Right hindlimb (tissue), 1 donor: ENCODE data around the gene ALKBH2.

Source experiments
- DNase-seq: peaks from one replicate; pipeline ENCODE4 v3.0.0-alpha.2; 2018

The ALKBH2 gene

DNA sequence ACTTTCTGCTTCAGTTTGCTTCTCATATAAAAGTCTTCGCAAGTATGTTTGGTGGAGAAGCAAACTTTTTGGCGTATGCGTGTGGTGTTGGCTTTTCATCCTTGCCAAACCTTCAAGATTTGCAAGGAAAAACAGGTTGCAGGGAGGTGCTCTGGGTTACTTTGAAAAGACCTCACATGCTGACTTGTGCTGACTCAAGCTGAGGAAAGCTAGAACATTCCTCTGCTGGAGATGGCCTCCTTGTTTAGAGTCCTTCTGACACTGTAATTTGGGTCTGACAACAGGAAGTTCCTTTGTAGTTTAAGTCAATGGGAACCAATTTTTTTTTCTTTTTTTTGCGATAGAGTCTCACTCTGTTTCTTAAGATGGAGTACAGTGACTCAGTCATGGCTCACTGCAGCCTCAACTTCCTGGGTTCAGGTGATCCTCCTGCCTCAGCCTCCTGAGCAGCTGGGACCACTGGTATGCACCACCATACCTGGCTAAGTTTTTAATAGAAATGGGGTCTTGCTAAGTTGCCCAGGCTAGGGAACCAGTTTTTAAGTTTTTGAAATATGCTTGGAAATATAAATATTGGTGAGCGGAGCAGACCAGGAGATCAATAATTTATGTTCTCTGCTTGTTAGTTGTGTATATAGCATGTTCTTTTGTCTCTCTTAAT lies 20.5 kb upstream of the ALKBH2 start:
- no peak for DNase-seq

DNA sequence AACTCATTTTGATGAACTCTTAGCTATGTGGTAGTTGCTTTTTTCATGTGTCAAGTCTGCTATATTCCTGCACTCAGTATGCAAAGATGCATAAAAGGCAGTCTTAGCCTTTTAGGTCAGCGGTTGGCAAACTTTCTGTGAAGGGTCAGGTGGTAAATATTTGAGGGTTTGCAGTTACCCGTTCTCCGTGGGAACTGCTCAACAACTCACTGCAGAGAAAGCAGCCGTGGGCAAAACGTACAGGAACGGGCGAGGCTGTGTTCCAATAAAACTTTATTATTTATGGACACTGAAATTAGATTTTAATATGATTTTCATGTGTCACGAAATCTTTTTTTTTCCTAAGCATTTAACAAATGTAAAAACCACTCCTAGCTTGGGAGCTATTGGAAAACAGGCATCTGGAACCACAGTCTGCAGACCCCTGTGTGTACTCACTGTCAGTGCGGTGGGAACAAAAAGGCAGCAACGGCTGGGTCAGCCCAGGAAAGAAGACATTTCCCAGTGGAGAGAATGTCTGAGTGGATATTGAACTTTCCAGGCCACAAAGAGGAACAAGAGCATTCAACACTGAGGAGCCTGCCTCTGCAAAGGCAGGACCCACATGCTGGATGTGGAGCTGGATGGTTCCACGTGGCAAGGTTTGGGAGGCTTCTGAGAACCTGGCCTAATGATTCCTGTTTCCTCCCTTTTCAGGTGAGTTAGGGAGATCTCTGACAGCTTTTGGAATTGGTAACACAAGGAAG lies 19.6 kb upstream of the ALKBH2 start:
- DNase-seq, result no peak

DNA sequence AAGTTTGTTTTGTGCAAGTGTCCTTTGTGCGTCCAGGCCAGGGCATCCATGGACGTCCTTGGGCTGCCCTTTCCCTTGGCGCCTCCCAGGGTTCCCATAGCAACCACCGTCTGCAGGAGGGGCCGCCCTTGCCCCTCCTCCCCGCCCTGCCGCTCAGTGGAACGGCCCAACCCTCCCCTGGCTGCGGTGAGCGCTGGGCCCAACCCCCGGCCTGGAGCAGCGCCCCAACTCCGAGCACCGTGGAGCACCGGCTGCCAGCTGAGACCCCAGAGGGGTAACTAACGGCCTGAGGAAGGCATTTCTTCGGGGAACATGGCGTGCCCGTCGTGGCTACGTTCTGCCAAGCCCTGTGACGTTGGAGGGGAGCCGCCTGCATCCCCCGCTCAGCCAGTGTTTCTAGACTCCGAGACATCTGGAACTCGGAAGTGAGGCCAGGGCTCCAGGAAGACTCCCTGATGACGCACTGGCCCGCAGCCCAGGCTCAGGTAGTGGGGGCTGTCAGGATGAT lies 17.8 kb upstream of the ALKBH2 start:
- DNase-seq, result peak; percentile 93

DNA sequence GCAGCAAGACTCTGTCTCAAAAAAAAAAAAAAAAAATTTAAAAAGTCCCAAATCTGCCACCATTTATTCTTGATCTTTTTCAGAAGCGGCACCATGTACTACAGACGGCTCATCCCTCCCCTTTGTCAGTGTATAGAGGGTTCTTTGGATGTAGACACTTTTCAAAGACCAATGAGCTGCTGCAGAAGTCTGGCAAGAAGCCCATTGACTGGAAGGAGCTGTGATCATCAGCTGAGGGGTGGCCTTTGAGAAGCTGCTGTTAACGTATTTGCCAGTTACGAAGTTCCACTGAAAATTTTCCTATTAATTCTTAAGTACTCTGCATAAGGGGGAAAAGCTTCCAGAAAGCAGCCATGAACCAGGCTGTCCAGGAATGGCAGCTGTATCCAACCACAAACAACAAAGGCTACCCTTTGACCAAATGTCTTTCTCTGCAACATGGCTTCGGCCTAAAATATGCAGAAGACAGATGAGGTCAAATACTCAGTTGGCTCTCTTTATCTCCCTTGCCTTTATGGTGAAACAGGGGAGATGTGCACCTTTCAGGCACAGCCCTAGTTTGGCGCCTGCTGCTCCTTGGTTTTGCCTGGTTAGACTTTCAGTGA lies 16.6 kb upstream of the ALKBH2 start:
- no peak for DNase-seq

DNA sequence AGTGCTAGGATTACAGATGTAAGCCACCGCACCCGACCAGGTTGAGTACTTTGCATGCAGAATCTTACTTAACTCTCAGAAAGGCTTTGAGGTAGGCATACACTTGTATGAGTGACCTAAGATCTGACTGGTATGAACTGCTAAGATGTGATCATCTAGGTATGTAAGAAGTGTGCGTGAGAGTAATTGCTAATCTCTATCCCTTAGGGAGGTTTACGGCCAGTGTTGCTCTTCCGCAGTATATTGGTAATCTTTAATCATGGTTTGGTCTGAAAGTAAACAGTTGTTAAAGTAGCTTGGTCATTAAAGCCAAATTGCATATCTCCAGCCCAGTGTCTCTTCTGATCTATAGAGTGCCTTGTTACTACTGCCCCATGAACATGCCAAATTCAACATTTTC lies 11.9 kb upstream of the ALKBH2 start:
- no peak for DNase-seq

DNA sequence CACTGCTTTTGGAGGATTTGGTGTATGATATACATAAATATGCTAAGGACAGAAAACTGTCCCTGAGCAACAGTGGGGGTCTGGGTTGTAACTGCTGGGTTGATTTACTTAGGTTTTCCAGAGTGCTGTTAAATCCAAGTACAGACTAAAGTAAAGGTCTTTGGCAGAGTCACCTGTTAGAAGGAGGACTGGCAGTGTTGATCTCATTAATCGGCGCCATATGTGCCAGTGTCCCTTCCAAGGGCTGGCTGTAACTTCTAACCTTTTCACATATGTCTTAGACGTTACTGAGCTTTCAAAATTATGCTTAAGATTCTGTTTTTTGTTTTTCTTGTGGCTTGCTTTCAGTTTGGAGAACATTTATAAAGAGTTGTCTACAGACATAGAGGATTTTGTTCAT lies 9.2 kb upstream of the ALKBH2 start:
- DNase-seq, result no peak

DNA sequence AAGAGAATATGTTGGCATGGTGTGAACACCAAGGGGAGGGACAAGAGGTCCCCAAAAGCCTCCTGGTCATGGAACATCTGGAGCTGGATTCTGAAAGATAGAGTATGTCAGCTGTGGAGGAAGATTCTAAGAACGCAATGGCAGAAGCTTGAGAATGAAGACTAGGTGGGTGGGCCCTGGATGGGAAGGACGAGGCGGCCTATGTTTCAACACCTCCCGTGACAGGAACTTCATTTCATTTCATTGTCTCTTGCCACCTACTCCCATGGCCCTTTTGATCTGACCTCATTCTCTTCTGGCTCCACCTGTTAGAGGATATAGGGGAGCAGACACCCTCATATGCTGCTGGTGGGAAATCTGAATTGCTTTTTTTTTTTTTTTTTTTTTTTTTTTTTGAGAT lies 7.5 kb upstream of the ALKBH2 start:
- no peak for DNase-seq

DNA sequence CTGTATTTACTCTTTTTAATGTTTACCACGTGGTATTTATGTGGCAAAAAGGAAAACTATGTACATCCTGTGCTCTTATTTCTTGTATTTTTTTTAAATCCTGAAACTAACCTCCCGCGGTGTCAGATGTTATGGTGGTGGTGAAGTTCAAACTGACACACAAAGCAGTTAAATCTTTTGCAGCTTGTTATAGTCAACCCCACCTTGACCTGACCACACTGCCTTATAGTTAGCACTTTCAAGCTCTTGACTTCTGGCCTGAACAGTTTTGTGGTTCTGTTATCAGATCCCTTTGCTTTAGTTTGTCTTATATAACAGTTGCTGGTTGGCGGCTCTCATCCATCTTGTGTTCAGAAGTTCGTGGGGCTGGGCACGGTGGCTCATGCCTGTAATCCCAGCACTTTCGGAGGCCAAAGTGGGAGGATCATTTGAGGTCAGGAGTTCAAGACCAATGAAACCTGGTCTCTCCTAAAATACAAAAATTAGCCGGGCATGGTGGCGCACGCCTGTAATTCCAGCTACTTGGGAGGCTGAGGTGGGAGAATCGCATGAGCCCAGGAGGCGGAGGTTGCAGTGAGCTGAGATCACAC lies 6.3 kb upstream of the ALKBH2 start:
- no peak for DNase-seq

DNA sequence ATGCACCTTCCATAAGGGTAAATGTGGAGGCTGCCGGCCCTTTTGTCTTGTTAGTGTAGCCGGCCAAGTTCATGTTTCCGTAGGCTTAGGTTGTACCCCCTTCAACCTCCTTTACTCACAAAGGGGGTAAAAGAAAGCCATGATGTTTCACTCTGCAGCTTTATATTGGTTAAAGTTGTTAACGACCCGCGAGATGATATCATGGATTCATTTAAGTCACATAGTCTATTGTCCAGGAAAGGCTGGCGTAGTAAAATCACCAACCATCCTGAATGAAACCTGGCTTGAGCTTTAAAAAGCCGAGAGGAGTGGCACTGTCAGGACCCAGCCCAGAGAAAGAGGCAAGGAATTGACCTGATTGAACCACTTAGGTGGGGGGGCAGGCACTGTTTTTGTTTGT lies 5.4 kb upstream of the ALKBH2 start:
- no peak for DNase-seq

DNA sequence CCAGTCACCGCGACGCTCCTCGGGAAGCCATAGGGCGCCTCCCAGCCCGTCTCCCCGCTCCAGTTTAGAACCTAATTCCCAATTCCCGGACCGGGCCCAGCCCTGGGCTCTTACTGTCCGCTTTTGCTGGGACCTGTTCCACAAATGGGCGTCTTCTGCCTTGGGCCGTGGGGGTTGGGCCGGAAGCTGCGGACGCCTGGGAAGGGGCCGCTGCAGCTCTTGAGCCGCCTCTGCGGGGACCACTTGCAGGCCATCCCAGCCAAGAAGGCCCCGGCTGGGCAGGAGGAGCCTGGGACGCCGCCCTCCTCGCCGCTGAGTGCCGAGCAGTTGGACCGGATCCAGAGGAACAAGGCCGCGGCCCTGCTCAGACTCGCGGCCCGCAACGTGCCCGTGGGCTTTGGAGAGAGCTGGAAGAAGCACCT lies 4.9 kb upstream of the ALKBH2 start:
- DNase-seq, result no peak

DNA sequence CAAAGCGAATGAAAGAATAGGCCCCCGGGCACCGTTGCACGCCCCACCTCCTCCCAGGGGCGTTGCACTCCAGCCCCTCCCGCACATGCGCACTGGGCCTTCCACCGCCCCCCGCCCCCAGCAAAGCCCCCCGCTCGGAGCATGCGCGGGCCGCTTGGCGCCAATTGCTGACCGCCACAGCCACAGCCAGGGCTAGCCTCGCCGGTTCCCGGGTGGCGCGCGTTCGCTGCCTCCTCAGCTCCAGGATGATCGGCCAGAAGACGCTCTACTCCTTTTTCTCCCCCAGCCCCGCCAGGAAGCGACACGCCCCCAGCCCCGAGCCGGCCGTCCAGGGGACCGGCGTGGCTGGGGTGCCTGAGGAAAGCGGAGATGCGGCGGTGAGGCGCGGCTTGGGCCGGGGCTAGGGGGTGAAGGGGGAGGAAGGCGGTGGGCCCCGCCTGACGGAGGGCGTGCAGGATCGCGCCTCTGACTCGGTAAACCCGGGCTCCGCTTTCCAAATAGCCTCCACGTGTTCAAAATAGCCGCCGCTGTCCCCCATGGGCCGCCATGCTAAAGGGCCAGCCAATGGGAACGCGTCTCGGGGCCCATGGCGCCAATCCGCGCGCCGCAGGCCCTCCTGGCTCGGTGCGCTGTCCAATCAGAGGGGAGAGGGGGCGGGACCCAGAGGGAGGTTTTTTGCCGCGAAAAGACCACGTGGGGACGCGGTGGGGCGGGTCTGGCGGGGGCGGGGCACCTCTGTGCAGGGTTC lies 4.3 kb upstream of the ALKBH2 start, which contains the start of gene UNG:
UNG (plus strand) TSS at position 163 of the 748 bp plus-strand sequence; CDS start at position 246, 83 bp downstream.
- peak; percentile 98 for DNase-seq

DNA sequence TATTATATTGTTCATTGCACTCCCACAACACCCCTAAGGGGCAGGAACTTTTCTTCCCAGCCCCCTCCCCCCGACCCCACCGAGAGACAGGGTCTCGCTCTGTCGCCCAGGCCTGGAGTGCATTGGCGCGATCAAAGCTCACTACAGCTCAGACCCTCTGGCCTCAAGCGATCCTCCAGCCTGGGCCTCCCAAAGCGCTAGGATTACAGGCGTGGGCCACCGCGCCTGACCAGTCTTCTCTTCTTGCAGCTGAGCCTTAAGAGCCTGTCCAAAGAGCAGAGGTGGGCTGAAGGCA lies 3.8 kb upstream of the ALKBH2 start:
- no peak for DNase-seq

DNA sequence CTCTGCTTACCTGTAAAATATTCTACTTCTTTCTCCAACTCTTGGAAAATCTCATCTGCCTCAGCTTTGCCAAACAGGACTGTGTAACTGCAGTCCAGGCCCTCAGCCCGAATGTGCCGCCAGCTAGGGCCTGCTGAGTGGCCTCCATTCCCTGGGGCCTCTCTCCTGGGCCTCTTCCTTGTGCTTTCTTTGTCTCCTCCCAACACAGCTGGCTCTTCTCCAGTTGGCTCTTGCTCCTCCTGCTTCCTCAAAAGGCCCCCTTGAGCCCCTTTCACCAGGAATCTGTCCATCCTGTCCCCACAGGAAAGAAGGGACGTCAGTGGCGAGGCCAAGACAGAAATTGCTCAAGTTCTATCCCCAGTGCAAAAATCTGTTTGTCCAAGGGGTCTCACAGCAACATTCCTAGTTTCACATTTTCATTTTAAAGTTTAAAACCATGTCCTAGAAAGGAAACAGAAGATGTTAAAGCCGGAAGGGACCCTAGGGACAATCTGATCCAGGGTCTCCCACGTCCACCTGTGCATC lies 713 bp downstream of the ALKBH2 start:
- peak; percentile 49 for DNase-seq

DNA sequence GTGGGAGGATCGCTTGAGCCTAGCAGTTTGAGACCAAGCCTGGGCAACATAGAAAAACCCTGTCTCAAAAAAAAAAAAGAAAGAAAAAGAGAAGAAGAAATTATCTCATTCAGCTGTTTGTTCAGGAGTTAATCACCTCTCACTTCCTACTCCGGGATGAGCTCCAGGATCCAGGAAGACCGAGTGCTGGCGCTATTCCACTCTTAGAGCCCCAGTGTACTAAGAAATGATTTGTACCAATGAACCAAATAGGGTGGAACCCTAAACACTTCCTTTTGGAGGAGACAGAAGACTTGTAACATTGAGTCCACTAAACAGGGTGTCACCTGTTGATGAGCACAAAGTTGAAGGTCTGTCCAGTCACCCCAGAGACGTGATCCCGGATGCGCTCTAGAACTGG lies 3.6 kb downstream of the ALKBH2 start:
- no peak for DNase-seq

DNA sequence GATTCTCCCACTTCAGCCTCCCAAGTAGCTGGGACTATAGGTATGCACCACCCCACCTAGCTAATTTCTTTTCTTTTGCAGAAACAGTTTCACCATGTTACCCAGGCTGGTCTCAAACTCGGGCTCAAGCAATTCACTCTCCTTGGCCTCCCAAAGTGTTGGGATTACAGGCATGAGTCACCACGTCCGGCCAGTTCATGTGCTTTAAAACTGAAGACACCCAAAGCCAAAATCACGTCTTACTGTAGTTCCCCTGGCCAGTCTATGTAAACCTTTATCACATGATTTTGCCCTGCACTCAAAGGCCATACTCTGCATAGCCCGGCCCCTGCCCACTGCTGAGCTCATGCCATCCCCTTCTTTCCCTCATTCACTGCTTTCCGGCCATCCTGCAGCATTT lies 4.5 kb downstream of the ALKBH2 start:
- DNase-seq, result no peak

DNA sequence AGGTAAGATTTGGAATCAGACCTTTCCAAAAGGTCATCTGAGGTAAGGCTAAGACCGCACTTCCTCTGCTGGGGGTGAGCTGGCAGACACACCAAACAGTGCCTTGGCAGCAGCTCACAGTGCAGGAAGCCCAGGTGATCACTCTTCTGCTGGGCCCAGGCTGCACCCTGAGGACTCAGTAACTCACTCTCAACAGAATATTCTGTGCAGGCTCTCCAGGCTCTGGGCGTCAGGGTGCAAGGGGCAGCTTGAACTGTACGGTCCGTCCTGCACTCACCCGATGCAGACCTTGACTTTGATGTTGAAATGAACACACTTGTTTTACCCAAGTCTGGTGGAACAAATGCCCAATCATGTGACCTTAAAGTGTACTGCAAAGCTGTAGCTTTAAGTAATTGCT lies 6.0 kb downstream of the ALKBH2 start:
- no peak for DNase-seq

DNA sequence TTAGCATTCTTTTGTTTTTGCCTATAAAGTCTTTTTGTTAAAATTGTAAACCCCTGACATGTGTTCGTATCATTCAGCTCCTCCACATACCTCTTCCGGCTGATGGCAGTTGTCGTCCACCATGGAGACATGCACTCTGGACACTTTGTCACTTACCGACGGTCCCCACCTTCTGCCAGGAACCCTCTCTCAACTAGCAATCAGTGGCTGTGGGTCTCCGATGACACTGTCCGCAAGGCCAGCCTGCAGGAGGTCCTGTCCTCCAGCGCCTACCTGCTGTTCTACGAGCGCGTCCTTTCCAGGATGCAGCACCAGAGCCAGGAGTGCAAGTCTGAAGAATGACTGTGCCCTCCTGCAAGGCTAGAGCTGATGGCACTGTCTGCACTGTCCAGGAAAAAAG lies 7.7 kb downstream of the ALKBH2 start:
- no peak for DNase-seq

DNA sequence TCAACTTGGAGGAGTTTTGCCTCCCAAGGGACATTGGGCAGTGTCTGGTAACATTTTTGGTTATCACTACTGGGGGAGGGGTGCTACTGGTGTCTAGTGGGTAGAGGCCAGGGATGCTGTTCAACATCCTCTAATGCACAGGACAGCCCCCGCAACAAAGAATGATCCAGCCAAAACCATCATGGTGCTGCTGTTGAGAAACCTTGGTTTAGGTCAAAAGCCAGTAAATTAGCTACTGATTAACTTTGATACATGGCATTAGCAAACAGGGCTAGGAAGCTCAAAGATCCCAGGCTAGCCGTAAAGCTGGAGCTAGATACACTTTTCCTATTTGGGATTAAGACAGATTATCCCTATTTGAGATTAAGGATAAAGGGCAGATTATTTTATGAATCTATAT lies 8.8 kb downstream of the ALKBH2 start:
- no peak for DNase-seq

DNA sequence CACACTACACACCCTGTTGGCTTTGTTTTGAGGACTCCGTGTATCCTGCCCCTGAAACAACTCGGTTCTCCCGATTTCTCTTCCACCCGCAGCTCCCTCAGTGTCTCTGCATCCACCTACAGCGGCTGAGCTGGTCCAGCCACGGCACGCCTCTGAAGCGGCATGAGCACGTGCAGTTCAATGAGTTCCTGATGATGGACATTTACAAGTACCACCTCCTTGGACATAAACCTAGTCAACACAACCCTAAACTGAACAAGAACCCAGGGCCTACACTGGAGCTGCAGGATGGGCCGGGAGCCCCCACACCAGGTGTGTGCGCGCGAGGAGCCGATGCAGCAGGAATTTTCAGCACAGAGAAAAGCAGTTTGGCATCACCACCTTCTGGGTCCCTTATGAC lies 10.5 kb downstream of the ALKBH2 start:
- DNase-seq, result no peak

DNA sequence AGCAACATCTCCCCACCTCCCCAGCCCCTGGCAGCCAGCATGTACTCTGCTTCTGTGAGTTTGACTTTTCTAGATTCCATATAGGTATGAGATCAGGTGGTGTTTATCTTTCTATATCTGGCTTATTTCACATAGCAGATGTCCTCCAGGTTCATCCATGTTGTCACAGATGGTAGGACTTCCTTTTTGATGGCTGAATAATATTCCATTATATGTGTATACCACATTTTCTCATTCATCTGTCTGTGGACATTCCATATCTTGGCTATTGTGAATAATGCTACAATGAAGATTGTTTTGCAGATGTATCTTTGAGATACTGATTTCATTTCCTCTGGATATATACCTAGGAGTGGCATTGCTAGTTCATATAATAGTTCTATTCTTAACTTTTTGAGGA lies 18.4 kb downstream of the ALKBH2 start:
- DNase-seq, result no peak

DNA sequence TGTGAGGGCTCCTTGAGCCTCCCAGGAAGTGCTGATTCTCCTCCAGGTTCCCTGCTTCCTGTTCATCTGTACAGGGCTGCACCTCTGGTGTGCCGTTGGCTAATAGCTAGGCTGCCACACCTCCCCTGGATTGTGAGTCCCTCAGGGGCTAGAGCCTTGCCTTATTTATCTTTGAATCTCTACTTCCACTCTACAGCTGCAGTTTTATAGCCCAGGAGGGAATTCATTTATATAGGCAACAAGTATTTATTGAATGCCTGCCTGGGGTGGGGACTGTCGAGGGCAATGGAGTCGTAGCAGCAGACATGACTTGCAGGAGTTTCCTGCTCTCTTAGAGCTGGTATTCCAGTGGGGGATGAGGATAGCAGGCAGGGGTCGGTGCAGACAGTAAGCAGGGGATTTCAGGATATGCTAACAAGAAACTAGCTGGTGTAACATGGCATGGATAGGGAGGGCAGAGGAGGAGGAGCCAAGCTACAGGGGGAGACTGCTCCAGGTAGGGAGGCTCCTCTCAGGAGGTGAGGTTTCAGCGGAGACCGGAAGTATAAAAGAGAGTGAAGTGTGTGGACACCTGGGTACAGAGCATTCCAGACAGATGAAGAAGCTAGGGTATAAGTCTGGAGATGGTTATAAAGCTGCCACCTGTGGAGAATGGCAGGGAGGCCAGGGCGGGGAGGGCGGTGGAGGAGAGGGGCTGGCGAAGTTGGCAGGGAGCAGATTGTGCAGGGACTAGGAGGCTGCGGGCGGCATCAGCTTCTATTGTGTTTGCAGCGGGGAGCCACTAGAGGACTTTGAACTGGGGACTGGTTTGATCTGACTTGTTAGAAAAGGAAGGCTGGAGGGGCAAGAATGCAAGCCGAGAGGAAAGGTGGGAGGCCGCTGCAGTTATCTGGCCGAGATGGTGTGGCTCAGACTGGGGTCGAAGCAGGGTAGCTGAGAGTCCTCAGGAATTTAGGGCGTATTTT lies 23.7 kb downstream of the ALKBH2 start:
- DNase-seq, result no peak

DNA sequence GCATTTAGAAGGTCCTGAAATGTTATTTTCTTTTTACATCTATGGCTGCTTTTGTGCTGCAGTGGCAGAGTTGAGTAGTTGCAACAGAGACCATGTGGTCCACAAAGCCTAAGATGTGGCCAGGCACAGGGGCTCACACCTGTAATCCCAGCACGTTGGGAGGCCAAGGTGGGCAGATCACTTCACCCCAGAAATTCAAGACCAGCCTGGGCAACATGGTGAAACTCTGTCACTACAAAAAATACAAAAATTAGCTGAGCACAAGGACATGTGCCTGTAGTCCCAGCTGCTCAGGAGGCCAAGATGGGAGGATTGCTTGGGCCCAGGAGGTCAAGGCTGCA lies 27.4 kb downstream of the ALKBH2 start:
- DNase-seq, result no peak
